HG03439 (cell line): ENCODE results near the gene E2F1.
A peak's percentile ranks its signal among the peaks of the same experiment; 100 is the strongest.
"Not testable (repeated sequence)": the region's sequence is repeated elsewhere in the genome, so short reads cannot be mapped to it uniquely, and the experiment has no call there.

Experiments used
- ATAC-seq: cut with Tn5 transposase; IDR thresholded peaks from one replicate; pipeline ENCODE4 v1.9.1; 2021; ENCODE audit warnings: mild to moderate bottlenecking, moderate library complexity; ENCODE audit not compliant: unreplicated experiment

The E2F1 gene

DNA sequence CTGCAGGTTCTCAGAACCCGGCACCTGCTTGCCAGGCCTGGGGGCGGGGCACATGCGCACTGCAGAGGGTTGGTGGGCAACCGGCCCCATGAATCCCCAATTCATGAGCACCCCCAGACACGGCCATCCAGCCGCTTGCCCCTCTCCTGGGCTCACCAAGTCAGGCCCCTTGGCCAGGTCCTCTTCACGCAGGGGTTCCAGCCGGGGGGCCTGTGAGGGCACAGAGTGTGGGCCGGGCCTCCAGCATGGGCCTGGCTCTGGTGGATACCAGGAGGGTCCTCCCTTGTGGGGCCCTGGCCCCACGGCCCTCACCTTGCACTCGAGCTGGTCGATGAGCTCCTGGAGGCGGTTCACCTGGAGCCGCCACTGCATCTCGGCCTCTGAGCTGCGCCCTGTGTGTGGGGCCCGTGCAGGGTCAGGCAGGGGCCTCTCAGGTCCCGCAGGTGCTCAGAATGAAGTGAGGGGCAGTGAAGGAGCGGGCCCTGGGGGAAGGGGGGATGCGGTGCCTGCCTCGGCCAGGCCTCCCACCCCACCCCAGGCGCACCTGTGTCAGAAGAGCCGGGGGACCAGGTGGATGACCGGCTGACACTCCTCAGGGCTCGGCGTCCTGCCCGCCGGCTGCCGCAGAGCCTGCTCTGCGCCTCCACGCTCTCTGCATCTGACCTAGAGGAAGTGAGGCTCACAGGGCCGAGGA, 26.7 kb downstream of the E2F1 start:
- no peak for ATAC-seq

DNA sequence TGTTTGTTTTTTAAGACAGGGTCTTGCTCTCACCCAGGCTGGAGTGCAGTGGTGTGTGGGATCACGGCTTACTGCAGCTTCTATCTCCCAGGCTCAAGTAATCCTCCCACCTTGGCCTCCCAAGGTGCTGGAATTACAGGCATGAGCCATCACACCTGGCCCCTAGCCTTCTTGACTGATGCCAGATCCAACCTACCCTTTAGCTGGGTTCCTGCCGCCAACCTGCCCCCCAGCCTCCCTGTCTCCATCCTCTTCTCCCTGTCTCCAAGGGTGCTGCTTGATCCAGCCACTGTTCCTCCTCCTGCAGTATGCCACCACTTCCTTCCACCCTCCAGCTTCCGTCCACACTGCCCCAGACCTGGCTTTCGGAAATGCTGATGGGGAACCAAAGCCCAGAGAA, 27.3 kb downstream of the E2F1 start:
- no peak for ATAC-seq

DNA sequence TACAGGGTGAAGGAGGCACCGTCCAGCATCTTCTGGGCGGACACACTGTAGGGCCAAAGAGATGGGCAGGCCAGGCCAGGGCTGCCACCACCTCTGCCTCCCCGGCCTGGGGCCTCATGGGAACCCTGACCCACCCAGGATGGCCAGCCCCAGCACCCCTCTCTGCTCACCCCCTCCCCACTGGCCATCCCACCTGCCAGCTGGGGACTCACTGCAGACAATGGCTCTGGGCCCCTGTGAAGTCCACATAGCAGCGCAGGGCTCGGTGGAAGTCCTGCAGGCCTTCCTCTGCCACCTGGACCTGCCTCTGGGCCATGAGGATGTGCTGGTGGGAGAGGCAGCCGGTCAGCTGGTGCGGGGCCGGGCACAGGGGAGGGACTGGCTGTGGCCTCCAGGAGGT, 27.7 kb downstream of the E2F1 start:
- no peak for ATAC-seq

DNA sequence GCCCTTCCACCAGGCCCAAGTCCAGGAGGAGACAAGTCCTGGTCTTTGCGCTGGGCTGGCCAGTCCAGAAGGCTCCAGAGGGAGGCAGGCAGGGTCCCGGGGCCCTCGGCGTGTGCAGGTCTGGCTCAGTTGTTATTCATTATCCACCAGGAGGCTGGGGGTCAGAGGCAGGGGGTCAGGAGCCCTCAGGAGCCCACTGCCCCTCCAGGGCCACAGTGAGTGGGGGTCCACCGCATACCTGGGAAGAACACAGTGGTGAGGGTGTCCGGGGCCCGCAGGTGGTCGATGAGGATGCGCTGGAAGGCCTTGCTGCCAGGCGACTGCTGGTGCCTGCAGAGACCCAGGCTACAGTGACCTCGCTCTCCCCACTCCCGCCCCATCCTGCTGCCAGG, 28.5 kb downstream of the E2F1 start:
- ATAC-seq = no peak

DNA sequence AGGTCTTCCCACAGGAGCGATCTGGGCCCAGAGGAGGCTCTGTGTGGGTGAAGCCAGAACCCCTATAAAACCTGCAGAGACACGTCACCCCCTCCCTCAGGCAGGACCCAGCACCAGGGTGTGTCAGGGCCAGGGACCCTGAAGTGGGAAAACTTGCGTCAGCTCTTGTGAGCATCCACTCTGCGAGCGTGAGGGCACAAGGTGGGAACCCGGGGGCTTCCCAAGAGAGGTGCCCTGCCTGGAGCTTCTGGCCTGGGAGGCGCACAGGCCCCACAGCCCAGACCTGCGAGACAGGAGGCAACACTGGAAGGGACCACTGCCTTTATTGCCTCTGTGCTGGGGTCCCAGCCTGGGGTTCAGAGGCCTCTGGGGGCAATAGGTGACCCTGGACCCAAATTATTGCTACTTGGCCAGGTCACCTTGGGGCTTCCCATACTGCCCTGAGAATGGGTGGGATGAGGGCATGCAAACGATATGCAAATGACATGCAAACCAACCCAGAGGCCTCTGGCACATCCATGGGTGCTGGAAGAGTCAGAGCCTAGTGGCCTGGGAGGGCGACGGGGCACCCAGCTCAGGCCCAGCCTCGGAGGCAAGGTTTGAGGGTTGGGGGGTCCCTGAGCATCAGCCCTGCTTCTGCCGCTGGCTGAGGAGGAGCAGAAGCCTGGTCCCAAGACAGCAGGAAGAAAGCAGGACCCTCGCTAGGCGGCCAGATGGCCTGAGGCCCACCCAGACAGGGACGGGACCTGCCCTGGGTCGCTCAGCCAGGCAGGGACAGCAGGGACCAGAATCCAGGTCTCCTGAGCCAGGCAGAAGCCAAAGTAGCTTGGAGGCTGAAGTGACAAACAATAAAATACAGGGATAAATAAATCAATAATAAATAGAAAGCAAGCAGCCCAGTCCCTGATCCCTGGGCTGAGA, 29.1 kb downstream of the E2F1 start:
- no peak for ATAC-seq

DNA sequence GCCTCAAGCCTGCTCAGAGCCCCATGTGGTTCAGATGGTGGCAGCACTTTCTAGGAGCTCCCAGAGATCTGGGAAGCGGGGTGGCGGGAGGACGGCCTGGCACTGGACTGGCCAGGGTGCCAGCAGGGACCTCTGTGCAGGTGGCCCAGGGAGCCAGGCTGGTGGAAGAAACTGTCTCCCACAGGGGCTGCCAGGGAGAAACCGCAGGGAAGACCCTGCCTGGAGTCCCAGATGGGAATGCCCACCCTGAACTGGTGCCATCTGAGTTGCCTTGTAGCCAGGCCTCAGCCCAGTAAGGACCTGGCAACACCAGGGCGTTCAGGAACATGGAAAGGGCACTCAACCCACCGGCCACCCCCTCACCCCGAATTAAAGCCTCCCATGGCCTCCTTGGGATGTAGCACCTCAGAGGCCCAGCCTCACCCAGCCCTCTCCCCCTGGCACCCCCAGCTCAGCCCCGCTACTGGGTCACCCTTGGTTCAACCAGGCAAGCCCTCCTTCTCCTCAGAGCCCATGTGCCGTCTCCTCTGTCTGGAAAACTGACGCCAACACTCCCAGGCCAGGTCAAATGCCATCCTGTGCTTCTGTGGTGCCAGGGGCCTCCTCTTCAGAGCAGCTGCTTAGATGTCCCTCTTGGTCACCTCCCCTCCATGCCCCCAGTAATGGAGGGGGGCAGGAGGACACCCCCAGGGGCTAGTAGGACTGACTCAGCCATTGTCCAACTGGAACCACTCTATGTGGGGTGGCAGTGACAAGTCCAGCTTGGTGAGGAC, 30.0 kb downstream of the E2F1 start:
- ATAC-seq = no peak

DNA sequence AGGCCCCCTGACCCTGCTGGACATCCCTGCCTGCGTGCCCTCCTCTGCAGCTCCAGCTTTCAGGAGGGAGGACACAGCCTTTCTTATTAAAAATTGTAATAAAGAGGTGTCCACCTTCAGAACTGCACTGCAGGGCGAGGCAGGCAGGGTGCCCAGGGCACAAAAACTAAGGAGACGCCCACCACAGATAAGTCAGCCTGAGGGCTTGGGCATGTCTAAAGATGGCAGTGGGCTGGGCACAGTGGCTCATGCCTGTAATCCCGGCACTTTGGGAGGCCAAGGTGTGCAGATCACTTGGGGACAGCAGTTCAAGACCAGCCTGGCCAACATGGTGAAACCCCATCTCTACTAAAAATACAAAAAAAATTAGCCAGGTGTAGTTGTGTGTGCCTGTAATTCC, 31.0 kb downstream of the E2F1 start:
- ATAC-seq = no peak

DNA sequence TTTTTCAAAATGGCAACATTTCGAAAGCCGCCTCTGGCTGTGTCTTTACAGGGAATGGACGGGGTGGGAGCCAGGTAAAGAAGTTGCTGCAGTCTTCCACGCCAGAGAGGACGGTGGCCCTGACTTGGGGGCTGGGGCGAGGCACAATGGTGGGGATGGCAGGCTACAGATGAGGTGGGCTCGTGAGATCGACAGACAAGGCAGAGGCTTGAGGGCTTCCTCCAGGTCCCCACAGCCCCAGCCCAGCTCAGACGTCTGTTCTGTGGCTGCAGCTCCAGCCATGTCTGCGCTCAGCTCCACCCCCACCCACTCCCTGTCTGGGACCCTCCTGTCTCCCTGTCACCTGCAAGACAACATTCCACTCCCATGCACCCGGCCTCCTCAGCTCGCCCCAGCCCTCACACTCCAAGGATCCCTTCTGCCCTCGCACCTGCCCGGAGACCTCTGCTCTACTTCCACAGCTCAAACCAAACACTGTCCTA, 31.5 kb downstream of the E2F1 start:
- ATAC-seq = no peak

DNA sequence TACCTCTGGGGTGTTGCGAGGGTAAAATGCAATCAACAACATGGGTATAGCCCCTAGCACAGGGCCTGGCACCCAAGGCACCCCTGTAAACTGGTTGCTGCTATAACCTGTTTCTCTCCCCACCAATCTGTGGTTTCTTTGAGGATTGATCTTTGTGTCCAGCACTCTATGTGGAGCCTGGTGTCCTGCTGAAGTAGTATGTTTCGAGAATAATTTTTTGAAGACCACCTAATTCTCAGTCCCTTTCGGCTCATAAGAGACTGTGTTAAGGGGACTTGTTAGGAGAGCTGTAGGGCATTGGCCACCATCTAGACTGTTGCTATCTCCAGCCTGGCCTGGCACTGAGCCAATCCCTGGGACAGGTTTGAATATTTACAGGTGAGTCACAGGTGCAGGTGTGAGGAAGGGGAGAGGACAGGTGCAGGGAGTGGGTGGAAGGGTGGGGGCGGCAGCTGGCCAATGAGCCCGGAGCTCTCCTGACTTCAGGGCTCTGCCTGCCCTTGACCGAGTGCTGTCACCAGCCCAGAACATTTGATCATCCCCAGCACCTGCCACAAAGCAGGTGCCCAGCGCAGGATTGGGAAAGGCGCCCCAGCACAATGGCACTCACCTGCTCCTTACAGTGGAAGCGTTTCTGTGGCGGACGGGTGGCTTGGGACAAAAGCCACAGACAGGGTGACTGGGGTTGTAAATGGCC, 32.1 kb downstream of the E2F1 start:
- no peak for ATAC-seq

DNA sequence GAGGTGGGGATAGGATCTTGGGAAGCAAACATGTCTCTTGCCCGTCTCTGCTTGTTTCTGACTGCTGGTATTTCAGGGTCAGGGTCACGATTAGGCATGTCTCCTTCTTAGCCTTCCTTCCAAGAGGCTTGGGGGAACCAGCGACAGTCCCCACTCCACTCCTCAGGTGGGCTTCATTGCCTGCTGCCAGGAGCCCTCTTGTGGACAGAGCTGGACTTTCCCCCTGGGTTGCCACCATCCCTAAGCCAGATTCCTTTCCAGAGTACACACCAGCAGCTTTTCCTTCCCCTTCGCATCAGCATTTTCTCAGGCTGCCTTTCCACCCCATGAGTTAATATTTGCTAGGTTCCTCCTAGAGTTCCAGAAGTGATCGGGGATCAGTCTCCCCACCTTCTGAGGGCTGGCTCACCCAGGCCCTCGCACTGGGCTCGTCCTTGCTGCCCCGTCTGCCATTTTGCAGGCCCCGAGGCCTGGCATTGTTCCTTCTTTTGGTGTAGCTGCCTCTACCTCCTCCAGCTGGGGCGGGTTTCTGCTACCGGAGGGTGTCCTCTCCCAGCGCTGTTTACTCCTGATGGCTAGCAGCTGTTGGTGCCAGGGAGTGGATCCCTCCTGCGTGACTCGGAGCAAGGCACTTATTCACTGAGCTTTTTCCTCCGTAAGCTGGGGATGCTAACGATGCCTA, 32.8 kb downstream of the E2F1 start:
- no peak for ATAC-seq

DNA sequence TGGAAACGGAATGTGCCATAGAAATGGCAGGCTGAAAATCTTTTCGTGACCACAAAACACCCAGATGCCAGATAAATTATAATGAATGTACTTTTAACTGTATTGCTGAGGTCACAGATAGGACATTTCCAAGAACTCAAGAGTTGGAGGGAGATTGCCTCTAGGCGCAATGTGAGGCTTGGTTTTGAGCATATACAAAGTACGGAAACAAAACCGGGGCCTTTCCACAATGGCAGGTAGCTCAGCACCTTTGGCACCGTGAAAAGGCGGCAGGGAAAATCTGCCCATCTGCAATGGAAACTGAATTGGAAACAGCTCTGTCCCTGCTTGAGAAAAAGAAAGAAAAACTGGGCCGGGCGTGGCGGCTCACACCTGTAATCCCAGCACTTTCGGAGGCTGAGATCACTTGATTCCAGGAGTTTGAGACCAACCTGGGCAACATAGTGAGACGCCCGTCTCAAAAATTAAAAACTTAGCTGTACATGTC, 34.6 kb downstream of the E2F1 start:
- ATAC-seq = no peak

DNA sequence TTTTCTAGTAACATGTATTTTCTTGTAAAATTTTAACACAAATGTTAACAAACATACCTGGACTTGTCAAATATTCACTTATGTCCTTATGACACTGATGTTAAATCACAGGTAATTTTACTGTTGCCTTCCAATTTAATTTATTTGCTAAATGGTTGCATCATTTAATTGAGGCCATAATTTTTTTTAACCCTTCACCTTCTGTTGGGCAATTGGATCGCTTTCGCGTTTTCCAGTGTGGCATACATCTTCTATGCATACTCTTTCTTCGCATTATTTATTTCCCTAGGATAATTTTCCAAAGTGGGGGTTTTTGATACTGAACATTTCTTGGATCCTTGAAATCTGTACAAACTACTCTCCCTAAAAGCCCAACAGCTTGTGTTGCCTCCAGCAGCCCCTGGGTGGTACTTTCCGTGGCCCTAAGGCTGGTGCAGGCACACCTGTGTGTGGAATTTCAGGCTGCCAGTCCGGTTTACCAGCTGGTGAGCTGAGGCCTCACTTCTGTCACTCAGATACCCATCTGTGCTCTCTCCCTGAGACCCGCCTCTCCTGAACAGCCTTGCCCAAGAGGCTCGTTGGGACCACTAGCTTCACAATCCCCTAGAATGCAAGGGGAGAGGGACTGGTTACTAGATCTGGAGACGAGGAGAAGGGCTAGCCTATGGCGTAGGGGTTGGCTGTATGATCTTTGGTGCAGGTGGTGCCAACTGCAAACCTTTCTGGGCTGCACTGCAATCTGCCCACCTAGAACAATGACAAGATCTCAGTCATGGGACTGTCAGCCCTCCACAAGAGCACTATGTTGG, 35.2 kb downstream of the E2F1 start:
- ATAC-seq = no peak

DNA sequence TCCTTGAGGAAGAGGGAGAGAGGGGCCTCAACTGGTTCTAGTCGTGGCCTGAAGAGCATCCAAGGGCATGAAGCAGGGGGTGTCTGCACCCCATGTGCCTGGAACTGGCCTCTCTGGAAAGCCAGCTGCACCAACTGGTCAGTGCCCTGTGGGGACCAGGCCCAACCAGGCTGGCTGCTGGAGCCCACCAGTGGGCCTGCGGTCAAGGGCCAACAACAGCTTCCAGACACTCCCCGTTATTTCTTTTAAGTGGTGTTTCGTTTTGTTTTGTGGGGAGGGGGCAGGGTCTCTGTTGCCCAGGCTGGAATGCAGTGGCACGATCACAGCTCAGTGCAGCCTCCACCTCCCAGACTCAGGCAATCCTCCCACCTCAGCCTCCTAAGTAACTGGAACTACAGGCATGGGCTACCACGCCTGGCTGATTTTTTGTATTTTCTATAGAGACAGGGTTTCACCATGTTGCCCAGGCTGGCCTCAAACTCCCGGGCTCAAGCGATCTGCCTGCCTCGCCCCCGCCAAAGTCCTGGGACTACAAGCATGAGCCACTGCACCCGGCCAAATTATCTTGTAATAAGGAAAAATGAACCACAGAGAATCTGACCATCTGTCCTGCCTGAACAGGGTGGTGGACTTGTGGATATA, 36.0 kb downstream of the E2F1 start:
- ATAC-seq = no peak

DNA sequence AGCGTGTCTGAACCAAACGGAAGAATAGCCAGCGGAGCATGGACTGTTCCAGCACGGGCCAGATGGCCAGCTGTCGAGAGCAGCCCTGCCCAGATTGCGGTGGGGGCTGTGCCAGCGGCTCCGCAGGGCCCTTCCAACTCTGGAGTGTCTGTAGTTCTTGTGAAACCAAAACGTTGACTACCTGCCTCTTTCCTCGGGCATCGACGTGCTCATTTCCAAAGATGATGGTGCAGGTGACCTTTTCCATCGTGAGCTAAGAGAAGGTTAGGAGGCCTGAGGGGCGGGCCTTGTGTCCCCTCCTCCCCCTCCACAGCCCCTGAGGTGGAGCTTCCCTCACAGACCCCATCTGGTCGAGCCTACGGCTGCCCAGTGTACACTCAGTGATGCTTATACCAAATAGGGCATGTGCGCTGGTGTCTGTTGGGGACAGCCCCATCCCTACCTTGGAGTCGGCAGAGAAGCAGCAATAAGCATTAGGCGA, 36.9 kb downstream of the E2F1 start:
- no peak for ATAC-seq

DNA sequence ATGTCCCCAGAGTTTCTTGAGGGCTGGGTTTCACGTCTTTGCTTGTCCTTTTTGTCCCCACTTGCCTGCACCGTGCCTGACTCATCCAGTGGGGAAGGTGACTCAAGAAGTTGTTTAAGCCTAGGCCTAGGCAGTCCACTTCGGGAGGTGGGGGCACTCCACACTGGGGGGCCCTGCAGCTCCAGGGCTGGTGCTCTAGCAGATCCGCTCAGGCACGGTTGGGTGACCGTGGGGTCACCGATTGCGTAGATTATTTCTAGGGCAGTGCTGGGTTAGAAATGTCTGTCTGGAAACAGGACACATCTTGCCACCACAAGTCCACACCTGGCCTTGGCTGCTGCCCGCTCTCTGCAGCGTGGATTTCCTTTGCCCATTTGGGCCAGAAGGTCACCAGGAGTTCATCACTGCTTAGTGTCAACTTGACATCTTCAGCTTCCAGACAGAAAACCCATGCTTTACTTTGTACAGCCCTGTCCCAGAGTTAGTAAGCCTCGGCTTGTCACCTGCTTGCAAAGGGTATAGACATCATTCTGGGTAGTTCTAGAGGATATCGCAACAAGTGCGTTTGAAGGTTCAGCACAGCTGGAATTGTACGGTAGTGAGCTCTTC, 37.7 kb downstream of the E2F1 start:
- ATAC-seq = no peak

DNA sequence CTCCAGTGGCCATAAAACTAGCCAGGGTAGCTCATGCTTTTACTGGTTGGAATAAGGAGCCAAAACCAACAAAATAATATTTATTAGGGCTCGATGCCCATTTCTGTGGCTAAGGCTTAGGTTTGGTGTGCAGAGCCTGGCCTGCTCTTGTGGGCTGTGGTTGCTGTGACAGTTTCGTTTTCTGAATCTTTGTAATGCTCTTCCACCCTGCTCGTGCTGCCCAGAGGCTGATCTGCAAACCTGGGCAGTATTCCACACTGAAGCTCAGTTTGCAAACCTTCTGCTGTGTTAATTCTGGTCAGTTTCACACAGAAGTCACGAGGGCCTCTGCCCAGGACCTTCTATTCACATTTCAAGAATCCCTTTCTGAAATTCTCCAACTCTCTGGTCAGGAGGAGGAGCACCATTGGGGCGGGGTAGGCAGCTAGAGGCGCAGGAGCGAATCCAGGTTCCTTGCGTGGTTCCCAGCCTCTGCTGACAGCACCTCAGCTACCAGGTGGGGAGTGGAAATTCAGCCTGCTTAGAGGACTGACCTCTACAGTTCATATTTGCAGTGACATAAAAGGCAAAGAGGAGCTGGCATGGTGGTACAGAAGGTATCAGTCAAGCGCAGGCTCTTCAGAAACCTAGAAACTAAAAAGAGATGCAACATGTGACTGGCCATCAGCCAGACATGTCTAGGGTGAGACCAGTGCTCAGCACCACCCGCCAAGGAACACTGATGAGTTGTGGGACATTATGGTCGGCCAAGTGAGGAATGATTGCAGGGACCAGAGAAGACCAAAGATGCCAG, 38.4 kb downstream of the E2F1 start:
- ATAC-seq = peak; percentile 56

DNA sequence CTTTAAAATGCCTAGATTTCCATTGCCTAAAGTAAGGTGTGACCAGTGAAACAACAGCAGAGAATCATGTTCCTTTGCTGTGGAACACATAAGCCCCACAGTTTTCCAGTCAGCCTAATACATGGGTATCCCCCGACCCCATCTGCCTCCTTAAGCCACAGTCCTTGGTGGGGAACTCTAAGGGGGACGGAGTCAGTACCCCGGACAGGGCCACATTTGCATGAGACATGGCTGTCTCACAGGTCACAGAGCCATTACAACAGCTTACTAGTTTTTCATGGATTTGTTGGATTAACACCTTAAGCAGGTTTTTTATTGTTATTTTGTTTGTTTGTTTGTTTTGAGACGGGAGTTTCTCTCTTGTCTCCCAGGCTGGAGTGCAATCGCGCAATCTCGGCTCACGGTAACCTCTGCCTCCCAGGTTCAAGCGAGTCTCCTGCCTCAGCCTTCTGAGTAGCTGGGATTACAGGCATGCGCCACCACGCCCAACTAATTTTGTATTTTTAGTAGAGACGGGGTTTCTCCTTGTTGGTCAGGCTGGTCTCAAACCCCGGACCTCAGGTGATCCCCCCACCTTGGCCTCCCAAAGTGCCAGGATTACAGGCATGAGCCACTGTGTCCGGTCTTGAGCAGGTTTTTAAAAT, 39.1 kb downstream of the E2F1 start:
- not testable (repeated sequence) for ATAC-seq
